ENCODE results near the gene MBOAT2. TPM values are rescaled to one million over a fixed set of nuclear protein-coding genes. Genes with fewer than 3 reads are reported as not detected.

Gene MBOAT2
- total and polyA plus RNA-seq, 2 experiments from 2014 or later = 15.9 to 22.7 TPM

DNA sequence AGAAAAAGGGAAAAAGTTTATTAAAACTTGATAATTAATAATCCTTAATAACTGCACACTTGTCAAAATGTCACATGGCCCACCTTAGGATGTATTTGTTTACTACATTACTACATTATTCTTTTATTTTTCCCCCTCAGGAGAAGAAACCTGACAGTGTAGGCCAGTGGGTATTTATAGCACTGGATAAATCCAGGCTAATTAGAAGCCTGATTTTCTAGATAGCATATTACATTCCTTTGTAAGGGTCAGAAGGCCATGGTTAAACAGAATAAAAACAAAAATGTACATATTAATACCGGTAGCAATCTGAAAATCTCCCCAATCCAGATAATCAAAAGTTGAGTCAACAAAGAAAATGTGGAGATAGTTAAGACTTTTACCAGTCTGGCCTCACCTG, 144.6 kb downstream of the MBOAT2 start:
- Mint-ChIP-seq H3K4me3 (no peak overlapping the region), H3K9me3 (no peaks in the 10 kb centered on the region), H3K27me3 (ENCODE audit: insufficient read depth, low read depth, poor library complexity) (no peaks in the 10 kb centered on the region), H3K27ac (no peak overlapping the region), H3K4me1 (peaks cover 6% of the 10 kb centered on the region; the same call in 2 of the 3 replicates), H3K36me3 (ENCODE audit: low read depth) (peaks cover 2% of the 10 kb centered on the region; the same call in 2 of the 3 replicates)
- no peak overlapping the region for H3K4me2 ChIP-seq
- no peak for DNase-seq (ENCODE audit: low spot score)
- H3K27ac ChIP-seq (ENCODE audit: low read depth) = no peak overlapping the region
- no peaks in the 10 kb centered on the region for H3K36me3 ChIP-seq (ENCODE audit: insufficient read depth)
- no peaks in the 10 kb centered on the region for H3F3A ChIP-seq (replicated peaks; ENCODE audit: low read depth)
- H3K4me1 ChIP-seq (ENCODE audit: insufficient read depth) = peaks cover 3% of the 10 kb centered on the region; the same call in 1 of the 2 replicates
- ATAC-seq = no peak
- no peaks in the 10 kb centered on the region for H3K27me3 ChIP-seq (ENCODE audit: insufficient read depth)
- no peak overlapping the region for H3K4me3 ChIP-seq
- no peaks in the 10 kb centered on the region for H4K20me1 ChIP-seq (replicated peaks; ENCODE audit: insufficient read depth)
- H3K79me2 ChIP-seq (replicated peaks; ENCODE audit: insufficient read depth) = no peaks in the 10 kb centered on the region
- H2AFZ ChIP-seq = no peak overlapping the region
- TF ChIP-seq ZNF331 (CRISPR knock-in tag; IDR thresholded peaks at IDR 0.05; ENCODE audit: low read depth) = no peak
- H3K9me2 ChIP-seq (ENCODE audit: insufficient read depth) = no peaks in the 10 kb centered on the region

DNA sequence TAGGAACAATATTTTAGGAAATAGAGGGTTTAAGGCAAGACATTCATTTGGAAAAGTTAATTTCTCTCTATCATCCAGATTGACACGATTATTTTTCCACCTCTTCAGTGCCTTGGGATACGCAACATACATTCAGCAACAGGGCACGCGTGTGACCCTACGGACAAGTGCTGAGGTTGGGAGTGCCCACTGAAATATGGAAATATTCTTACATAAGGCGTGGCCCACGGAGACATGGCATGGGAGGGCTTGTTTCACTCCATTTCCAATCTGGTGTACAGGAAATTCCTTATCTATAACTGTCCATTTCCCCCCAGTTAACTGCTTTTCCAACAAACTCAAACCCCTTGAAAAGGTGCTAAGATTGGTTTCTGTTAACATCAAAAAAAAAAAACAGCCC, 145.2 kb downstream of the MBOAT2 start:
- ATAC-seq (no peak), DNase-seq (ENCODE audit: low spot score) (no peak)
- H3K4me1 Mint-ChIP-seq = peaks cover 6% of the 10 kb centered on the region; the same call in 2 of the 3 replicates
- TF ChIP-seq ZNF114 (CRISPR knock-in tag; IDR thresholded peaks at IDR 0.05) = no peak
- TF ChIP-seq, protein P1, sequence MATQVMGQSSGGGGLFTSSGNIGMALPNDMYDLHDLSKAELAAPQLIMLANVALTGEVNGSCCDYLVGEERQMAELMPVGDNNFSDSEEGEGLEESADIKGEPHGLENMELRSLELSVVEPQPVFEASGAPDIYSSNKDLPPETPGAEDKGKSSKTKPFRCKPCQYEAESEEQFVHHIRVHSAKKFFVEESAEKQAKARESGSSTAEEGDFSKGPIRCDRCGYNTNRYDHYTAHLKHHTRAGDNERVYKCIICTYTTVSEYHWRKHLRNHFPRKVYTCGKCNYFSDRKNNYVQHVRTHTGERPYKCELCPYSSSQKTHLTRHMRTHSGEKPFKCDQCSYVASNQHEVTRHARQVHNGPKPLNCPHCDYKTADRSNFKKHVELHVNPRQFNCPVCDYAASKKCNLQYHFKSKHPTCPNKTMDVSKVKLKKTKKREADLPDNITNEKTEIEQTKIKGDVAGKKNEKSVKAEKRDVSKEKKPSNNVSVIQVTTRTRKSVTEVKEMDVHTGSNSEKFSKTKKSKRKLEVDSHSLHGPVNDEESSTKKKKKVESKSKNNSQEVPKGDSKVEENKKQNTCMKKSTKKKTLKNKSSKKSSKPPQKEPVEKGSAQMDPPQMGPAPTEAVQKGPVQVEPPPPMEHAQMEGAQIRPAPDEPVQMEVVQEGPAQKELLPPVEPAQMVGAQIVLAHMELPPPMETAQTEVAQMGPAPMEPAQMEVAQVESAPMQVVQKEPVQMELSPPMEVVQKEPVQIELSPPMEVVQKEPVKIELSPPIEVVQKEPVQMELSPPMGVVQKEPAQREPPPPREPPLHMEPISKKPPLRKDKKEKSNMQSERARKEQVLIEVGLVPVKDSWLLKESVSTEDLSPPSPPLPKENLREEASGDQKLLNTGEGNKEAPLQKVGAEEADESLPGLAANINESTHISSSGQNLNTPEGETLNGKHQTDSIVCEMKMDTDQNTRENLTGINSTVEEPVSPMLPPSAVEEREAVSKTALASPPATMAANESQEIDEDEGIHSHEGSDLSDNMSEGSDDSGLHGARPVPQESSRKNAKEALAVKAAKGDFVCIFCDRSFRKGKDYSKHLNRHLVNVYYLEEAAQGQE (IDR thresholded peaks at IDR 0.05; ENCODE audit: unreplicated experiment) = no peak
- TF ChIP-seq ZNF331 (CRISPR knock-in tag; IDR thresholded peaks at IDR 0.05; ENCODE audit: low read depth) = no peak
- TF ChIP-seq, protein P2, sequence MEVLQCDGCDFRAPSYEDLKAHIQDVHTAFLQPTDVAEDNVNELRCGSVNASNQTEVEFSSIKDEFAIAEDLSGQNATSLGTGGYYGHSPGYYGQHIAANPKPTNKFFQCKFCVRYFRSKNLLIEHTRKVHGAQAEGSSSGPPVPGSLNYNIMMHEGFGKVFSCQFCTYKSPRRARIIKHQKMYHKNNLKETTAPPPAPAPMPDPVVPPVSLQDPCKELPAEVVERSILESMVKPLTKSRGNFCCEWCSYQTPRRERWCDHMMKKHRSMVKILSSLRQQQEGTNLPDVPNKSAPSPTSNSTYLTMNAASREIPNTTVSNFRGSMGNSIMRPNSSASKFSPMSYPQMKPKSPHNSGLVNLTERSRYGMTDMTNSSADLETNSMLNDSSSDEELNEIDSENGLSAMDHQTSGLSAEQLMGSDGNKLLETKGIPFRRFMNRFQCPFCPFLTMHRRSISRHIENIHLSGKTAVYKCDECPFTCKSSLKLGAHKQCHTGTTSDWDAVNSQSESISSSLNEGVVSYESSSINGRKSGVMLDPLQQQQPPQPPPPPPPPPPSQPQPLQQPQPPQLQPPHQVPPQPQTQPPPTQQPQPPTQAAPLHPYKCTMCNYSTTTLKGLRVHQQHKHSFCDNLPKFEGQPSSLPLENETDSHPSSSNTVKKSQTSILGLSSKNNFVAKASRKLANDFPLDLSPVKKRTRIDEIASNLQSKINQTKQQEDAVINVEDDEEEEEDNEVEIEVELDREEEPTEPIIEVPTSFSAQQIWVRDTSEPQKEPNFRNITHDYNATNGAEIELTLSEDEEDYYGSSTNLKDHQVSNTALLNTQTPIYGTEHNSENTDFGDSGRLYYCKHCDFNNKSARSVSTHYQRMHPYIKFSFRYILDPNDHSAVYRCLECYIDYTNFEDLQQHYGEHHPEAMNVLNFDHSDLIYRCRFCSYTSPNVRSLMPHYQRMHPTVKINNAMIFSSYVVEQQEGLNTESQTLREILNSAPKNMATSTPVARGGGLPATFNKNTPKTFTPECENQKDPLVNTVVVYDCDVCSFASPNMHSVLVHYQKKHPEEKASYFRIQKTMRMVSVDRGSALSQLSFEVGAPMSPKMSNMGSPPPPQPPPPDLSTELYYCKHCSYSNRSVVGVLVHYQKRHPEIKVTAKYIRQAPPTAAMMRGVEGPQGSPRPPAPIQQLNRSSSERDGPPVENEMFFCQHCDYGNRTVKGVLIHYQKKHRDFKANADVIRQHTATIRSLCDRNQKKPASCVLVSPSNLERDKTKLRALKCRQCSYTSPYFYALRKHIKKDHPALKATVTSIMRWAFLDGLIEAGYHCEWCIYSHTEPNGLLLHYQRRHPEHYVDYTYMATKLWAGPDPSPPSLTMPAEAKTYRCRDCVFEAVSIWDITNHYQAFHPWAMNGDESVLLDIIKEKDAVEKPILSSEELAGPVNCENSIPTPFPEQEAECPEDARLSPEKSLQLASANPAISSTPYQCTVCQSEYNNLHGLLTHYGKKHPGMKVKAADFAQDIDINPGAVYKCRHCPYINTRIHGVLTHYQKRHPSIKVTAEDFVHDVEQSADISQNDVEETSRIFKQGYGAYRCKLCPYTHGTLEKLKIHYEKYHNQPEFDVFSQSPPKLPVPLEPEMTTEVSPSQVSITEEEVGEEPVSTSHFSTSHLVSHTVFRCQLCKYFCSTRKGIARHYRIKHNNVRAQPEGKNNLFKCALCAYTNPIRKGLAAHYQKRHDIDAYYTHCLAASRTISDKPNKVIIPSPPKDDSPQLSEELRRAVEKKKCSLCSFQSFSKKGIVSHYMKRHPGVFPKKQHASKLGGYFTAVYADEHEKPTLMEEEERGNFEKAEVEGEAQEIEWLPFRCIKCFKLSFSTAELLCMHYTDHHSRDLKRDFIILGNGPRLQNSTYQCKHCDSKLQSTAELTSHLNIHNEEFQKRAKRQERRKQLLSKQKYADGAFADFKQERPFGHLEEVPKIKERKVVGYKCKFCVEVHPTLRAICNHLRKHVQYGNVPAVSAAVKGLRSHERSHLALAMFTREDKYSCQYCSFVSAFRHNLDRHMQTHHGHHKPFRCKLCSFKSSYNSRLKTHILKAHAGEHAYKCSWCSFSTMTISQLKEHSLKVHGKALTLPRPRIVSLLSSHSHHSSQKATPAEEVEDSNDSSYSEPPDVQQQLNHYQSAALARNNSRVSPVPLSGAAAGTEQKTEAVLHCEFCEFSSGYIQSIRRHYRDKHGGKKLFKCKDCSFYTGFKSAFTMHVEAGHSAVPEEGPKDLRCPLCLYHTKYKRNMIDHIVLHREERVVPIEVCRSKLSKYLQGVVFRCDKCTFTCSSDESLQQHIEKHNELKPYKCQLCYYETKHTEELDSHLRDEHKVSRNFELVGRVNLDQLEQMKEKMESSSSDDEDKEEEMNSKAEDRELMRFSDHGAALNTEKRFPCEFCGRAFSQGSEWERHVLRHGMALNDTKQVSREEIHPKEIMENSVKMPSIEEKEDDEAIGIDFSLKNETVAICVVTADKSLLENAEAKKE (CRISPR knock-in tag; IDR thresholded peaks at IDR 0.05) = no peak
- no peak for TF ChIP-seq EZH2 (IDR thresholded peaks at IDR 0.05; ENCODE audit: low read depth, unreplicated experiment)
- TF ChIP-seq CREB1 (CRISPR knock-in tag; IDR thresholded peaks at IDR 0.05; ENCODE audit: low read depth) = no peak
- no peak for TF ChIP-seq JUNB (IDR thresholded peaks at IDR 0.05; ENCODE audit: unreplicated experiment)
- TF ChIP-seq, protein P3, sequence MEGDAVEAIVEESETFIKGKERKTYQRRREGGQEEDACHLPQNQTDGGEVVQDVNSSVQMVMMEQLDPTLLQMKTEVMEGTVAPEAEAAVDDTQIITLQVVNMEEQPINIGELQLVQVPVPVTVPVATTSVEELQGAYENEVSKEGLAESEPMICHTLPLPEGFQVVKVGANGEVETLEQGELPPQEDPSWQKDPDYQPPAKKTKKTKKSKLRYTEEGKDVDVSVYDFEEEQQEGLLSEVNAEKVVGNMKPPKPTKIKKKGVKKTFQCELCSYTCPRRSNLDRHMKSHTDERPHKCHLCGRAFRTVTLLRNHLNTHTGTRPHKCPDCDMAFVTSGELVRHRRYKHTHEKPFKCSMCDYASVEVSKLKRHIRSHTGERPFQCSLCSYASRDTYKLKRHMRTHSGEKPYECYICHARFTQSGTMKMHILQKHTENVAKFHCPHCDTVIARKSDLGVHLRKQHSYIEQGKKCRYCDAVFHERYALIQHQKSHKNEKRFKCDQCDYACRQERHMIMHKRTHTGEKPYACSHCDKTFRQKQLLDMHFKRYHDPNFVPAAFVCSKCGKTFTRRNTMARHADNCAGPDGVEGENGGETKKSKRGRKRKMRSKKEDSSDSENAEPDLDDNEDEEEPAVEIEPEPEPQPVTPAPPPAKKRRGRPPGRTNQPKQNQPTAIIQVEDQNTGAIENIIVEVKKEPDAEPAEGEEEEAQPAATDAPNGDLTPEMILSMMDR (conservative IDR thresholded peaks at IDR 0.05; ENCODE audit: low read depth in 2 of 2) = no peak
- TF ChIP-seq NANOG (IDR thresholded peaks at IDR 0.05; ENCODE audit: borderline replicate concordance) = no peak
- no peak for TF ChIP-seq POLR2AphosphoS5 (IDR thresholded peaks at IDR 0.05; ENCODE audit: low read depth)
- no peaks in the 10 kb centered on the region for H3K36me3 ChIP-seq (ENCODE audit: insufficient read depth)
- no peaks in the 10 kb centered on the region for H3K79me2 ChIP-seq (replicated peaks; ENCODE audit: insufficient read depth)
- H3K4me1 ChIP-seq (ENCODE audit: insufficient read depth) = peaks cover 3% of the 10 kb centered on the region; the same call in 1 of the 2 replicates
- H3K9me2 ChIP-seq (ENCODE audit: insufficient read depth) = no peaks in the 10 kb centered on the region
- no peak overlapping the region for H3K4me2 ChIP-seq
- no peak overlapping the region for H3K4me3 ChIP-seq
- no peaks in the 10 kb centered on the region for H3K9me3 Mint-ChIP-seq
- H3K27me3 Mint-ChIP-seq (ENCODE audit: insufficient read depth, low read depth, poor library complexity) = no peaks in the 10 kb centered on the region
- H3K36me3 Mint-ChIP-seq (ENCODE audit: low read depth) = peaks cover 2% of the 10 kb centered on the region; the same call in 2 of the 3 replicates
- H3F3A ChIP-seq (replicated peaks; ENCODE audit: low read depth) = no peaks in the 10 kb centered on the region
- no peak overlapping the region for H2AFZ ChIP-seq
- H3K27me3 ChIP-seq (ENCODE audit: insufficient read depth) = no peaks in the 10 kb centered on the region
- no peaks in the 10 kb centered on the region for H4K20me1 ChIP-seq (replicated peaks; ENCODE audit: insufficient read depth)
- no peak overlapping the region for H3K27ac ChIP-seq (ENCODE audit: low read depth)
- no peak overlapping the region; the same call in 1 of the 2 replicates for H3K27ac Mint-ChIP-seq
- H3K4me3 Mint-ChIP-seq = no peak overlapping the region

Data from GM23338 (cell line).